SK-N-SH treated with all-trans-retinoic acid at 6 μM for 48 hours (cell line): ENCODE data around the gene KRTAP9-4.

Experiments used
- ATAC-seq: fragments of 200-7000 bp; cut with Tn5 transposase; 3 replicates; pipeline ENCODE4 v1.9.1; 2020; ENCODE audit warnings: mild to moderate bottlenecking, moderate library complexity
- ARNTL ChIP-seq: fragments of 450-650 bp; formaldehyde crosslinking; IDR thresholded peaks from 2 replicates; pipeline ENCODE4 v1.5.0; 2020; ENCODE audit warnings: low read depth, mild to moderate bottlenecking, moderate library complexity, borderline replicate concordance
- BACH2 ChIP-seq: fragments of 250-450 bp; sonication (Bioruptor Pico); IDR thresholded peaks from 2 replicates; pipeline ENCODE4 v1.9.0; 2021; ENCODE audit warnings: mild to moderate bottlenecking, borderline replicate concordance
- CREB5 ChIP-seq: fragments of 250-450 bp; sonication (Bioruptor Pico); IDR thresholded peaks from 2 replicates; pipeline ENCODE4 v1.5.1; 2020; ENCODE audit warnings: low read depth, mild to moderate bottlenecking, moderate library complexity
- CSDC2 ChIP-seq: fragments of 250-450 bp; sonication (Bioruptor Pico); IDR thresholded peaks from 2 replicates; pipeline ENCODE4 v1.5.0; 2020; ENCODE audit warnings: mild to moderate bottlenecking, moderate library complexity
- CSRNP3 ChIP-seq: fragments of 250-450 bp; sonication (Bioruptor Pico); IDR thresholded peaks from 2 replicates; pipeline ENCODE4 v1.5.1; 2021; ENCODE audit warnings: mild to moderate bottlenecking, moderate library complexity
- ESRRG ChIP-seq: fragments of 250-450 bp; sonication (Bioruptor Pico); IDR thresholded peaks from 2 replicates; pipeline ENCODE4 v1.6.1; 2021; ENCODE audit warnings: mild to moderate bottlenecking
- GLIS3 ChIP-seq: fragments of 250-450 bp; sonication (Bioruptor Pico); IDR thresholded peaks from 2 replicates; pipeline ENCODE4 v1.5.0; 2020; ENCODE audit warnings: mild to moderate bottlenecking, moderate library complexity
- ISL1 ChIP-seq: fragments of 250-450 bp; sonication (Bioruptor Pico); IDR thresholded peaks from 2 replicates; pipeline ENCODE4 v2.1.2; 2022; ENCODE audit warnings: mild to moderate bottlenecking, moderate library complexity
- OSR1 ChIP-seq: fragments of 250-450 bp; sonication (Bioruptor Pico); IDR thresholded peaks from 2 replicates; pipeline ENCODE4 v1.8.0; 2022; ENCODE audit warnings: moderate library complexity, mild to moderate bottlenecking, inconsistent platforms
- PATZ1 ChIP-seq: fragments of 250-450 bp; sonication (Bioruptor Pico); IDR thresholded peaks from 2 replicates; pipeline ENCODE4 v1.8.0; 2020; ENCODE audit warnings: mild to moderate bottlenecking, moderate library complexity, borderline replicate concordance
- POU6F1 ChIP-seq: fragments of 250-450 bp; sonication (Bioruptor Pico); IDR thresholded peaks from 2 replicates; pipeline ENCODE4 v1.8.0; 2021; ENCODE audit warnings: low read depth, mild to moderate bottlenecking, moderate library complexity, borderline replicate concordance
- PPARA ChIP-seq: fragments of 250-450 bp; sonication (Bioruptor Pico); IDR thresholded peaks from 2 replicates; pipeline ENCODE4 v1.5.0; 2020; ENCODE audit warnings: mild to moderate bottlenecking, borderline replicate concordance
- RARB ChIP-seq: fragments of 250-450 bp; sonication (Bioruptor Pico); IDR thresholded peaks from 2 replicates; pipeline ENCODE4 v1.8.0; 2021; ENCODE audit warnings: mild to moderate bottlenecking, moderate library complexity
- SNAI2 ChIP-seq: fragments of 250-450 bp; sonication (Bioruptor Pico); IDR thresholded peaks from 2 replicates; pipeline ENCODE4 v1.5.0; 2020; ENCODE audit warnings: mild to moderate bottlenecking, moderate library complexity
- TCF4 ChIP-seq: fragments of 250-450 bp; sonication (Bioruptor Pico); IDR thresholded peaks from 2 replicates; pipeline ENCODE4 v1.8.0; 2021; ENCODE audit warnings: mild to moderate bottlenecking, moderate library complexity, borderline replicate concordance
- TOX ChIP-seq: fragments of 250-450 bp; sonication (Bioruptor Pico); IDR thresholded peaks from 2 replicates; pipeline ENCODE4 v1.8.0; 2021; ENCODE audit warnings: mild to moderate bottlenecking, moderate library complexity, borderline replicate concordance
- TSHZ2 ChIP-seq: fragments of 250-450 bp; sonication (Bioruptor Pico); IDR thresholded peaks from 2 replicates; pipeline ENCODE4 v1.5.0; 2020; ENCODE audit warnings: mild to moderate bottlenecking, moderate library complexity
- ZC3H10 ChIP-seq: fragments of 250-450 bp; sonication (Bioruptor Pico); IDR thresholded peaks from 2 replicates; pipeline ENCODE4 v1.5.1; 2021; ENCODE audit warnings: mild to moderate bottlenecking, moderate library complexity
- ZFP3 ChIP-seq: fragments of 250-450 bp; sonication (Bioruptor Pico); IDR thresholded peaks from 2 replicates; pipeline ENCODE4 v1.5.0; 2020; ENCODE audit warnings: mild to moderate bottlenecking, moderate library complexity
- ZFP30 ChIP-seq: fragments of 450-650 bp; formaldehyde crosslinking; IDR thresholded peaks from 2 replicates; pipeline ENCODE4 v1.5.0; 2022; ENCODE audit warnings: mild to moderate bottlenecking, moderate library complexity
- ZNF565 ChIP-seq: fragments of 450-650 bp; formaldehyde crosslinking; conservative IDR thresholded peaks from 2 replicates; pipeline ENCODE4 v1.5.0; 2020; ENCODE audit warnings: low read depth, mild to moderate bottlenecking, moderate library complexity

Gene KRTAP9-4

DNA sequence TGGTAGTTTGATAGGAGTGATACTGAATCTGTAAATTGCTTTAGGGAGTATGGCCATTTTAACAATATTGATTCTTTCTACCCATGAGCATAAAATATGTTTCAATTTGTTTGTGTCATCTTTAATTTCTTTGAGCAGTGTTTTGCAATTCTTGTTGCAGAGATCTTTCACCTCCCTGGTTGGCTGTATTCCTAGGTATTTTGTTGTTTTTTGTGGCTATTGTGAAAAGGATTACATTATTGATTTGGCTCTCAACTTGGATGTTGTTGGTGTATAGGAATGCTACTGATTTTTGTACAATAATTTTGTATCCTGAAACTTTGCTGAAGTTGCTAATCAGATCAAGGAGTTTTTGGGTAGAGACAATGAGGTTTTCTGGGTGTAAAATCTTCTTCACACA lies 8.9 kb downstream of the KRTAP9-4 start:
- no peak for TF ChIP-seq ARNTL (CRISPR knock-in tag)
- TF ChIP-seq ZFP3 (CRISPR knock-in tag) = no peak
- TF ChIP-seq CSDC2 (CRISPR knock-in tag) = no peak
- no peak for TF ChIP-seq ESRRG (CRISPR knock-in tag)
- TF ChIP-seq ZNF565 (CRISPR knock-in tag) = no peak
- no peak for TF ChIP-seq GLIS3 (CRISPR knock-in tag)
- TF ChIP-seq SNAI2 (CRISPR knock-in tag) = no peak
- TF ChIP-seq ZFP30 = no peak
- no peak for TF ChIP-seq OSR1 (CRISPR knock-in tag)
- TF ChIP-seq PPARA (CRISPR knock-in tag) = no peak
- TF ChIP-seq PATZ1 (CRISPR knock-in tag) = no peak
- no peak for TF ChIP-seq TCF4 (CRISPR knock-in tag)
- no peak for TF ChIP-seq CREB5 (CRISPR knock-in tag)
- TF ChIP-seq BACH2 = no peak
- TF ChIP-seq RARB (CRISPR knock-in tag) = no peak
- ATAC-seq = no peak

- TF ChIP-seq ZFP3 (CRISPR knock-in tag) (no peak), CSDC2 (CRISPR knock-in tag) (no peak), ISL1 (CRISPR knock-in tag) (no peak), TCF4 (CRISPR knock-in tag) (no peak), CSRNP3 (CRISPR knock-in tag) (no peak), ESRRG (CRISPR knock-in tag) (no peak), OSR1 (CRISPR knock-in tag) (no peak), POU6F1 (CRISPR knock-in tag) (no peak), PPARA (CRISPR knock-in tag) (no peak), CREB5 (CRISPR knock-in tag) (no peak), ARNTL (CRISPR knock-in tag) (no peak)
- ATAC-seq = no peak
Observed at GRCh38 chr17:41263212-41263611, 13.7 kb downstream of the KRTAP9-4 start.

GRCh38 chr17:41264599-41264998 lies 15.1 kb downstream of the KRTAP9-4 start:
- ATAC-seq = no peak
- no peak for TF ChIP-seq TSHZ2 (CRISPR knock-in tag)
- TF ChIP-seq ZC3H10 (CRISPR knock-in tag) = no peak
- no peak for TF ChIP-seq TCF4 (CRISPR knock-in tag)
- no peak for TF ChIP-seq ZFP30
- TF ChIP-seq PPARA (CRISPR knock-in tag) = no peak
- TF ChIP-seq ZNF565 (CRISPR knock-in tag) = no peak
- no peak for TF ChIP-seq ARNTL (CRISPR knock-in tag)
- no peak for TF ChIP-seq CREB5 (CRISPR knock-in tag)
- TF ChIP-seq RARB (CRISPR knock-in tag) = no peak
- no peak for TF ChIP-seq ZFP3 (CRISPR knock-in tag)
- TF ChIP-seq ESRRG (CRISPR knock-in tag) = no peak
- TF ChIP-seq SNAI2 (CRISPR knock-in tag) = no peak
- TF ChIP-seq PATZ1 (CRISPR knock-in tag) = no peak
- TF ChIP-seq OSR1 (CRISPR knock-in tag) = no peak
- no peak for TF ChIP-seq TOX (CRISPR knock-in tag)
